ENCODE measurements around the gene ZNF76.

ZNF76 gene

DNA sequence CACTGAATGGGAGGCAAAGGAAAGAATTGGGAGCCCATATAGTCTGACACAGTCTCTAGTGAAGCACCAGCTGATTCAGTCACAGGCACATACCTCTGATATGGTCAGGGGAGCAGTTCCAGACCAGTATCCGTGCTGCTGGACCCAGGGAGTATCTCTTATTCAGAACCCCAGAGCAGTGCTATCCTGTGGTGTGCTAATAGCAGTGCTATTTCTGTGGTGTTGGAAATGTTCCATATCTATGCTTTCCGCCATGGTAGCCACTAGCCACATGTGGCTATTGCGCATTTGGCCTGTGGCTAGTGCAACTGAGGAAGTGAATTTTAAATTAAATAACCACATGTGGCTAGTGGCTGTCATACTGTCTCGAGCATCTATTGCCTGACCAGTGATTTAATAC lies 34.8 kb upstream of the ZNF76 start:
- intact Hi-C loops (cut with micrococcal nuclease), result no loop called here
- H3K9me3 Mint-ChIP-seq, result no peaks in the 10 kb centered on the region
- H3K27me3 Mint-ChIP-seq, result peaks cover 46% of the 10 kb centered on the region
- no peaks in the 10 kb centered on the region for H3K4me1 Mint-ChIP-seq (ENCODE audit: low read depth)
- H3K27ac Mint-ChIP-seq, result no peak overlapping the region
- H3K4me3 Mint-ChIP-seq, result no peak overlapping the region
- H3K36me3 Mint-ChIP-seq (ENCODE audit: low read depth), result no peaks in the 10 kb centered on the region

GRCh38 chr6:35228481-35228880 lies 31.1 kb upstream of the ZNF76 start:
- no peaks in the 10 kb centered on the region for H3K4me1 Mint-ChIP-seq (ENCODE audit: low read depth)
- H3K27me3 Mint-ChIP-seq, result peaks cover 30% of the 10 kb centered on the region
- no peaks in the 10 kb centered on the region for H3K9me3 Mint-ChIP-seq
- intact Hi-C loops (cut with micrococcal nuclease), result no loop called here
- H3K4me3 Mint-ChIP-seq, result no peak overlapping the region
- H3K36me3 Mint-ChIP-seq (ENCODE audit: low read depth), result no peaks in the 10 kb centered on the region
- H3K27ac Mint-ChIP-seq, result no peak overlapping the region

GRCh38 chr6:35229304-35229703 lies 30.2 kb upstream of the ZNF76 start:
- no peaks in the 10 kb centered on the region for H3K4me1 Mint-ChIP-seq (ENCODE audit: low read depth)
- H3K4me3 Mint-ChIP-seq, result no peak overlapping the region
- H3K36me3 Mint-ChIP-seq (ENCODE audit: low read depth), result no peaks in the 10 kb centered on the region
- peaks cover 25% of the 10 kb centered on the region for H3K27me3 Mint-ChIP-seq
- H3K9me3 Mint-ChIP-seq, result no peaks in the 10 kb centered on the region
- intact Hi-C loops (cut with micrococcal nuclease), result no loop called here
- no peak overlapping the region for H3K27ac Mint-ChIP-seq

DNA sequence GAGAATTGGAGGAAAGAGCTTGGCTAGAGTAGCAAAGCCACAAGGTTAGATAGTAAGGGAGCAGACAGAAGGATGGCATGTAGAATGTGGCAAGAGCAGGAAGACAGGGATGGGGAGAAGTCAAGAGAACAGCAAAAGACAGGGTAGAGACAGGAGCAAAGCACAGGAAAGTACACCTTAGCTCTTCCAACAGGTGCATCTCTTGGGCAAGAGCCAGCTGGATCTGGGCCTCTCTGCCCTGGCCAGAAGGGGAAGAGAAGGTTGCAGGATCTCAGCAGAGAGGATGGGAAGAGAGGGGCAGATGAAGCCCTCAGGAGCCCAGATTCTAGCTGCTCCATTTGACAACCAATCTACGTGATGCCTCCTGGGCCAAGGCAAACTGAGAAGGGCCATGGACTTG lies 29.0 kb upstream of the ZNF76 start:
- H3K27me3 Mint-ChIP-seq, result peaks cover 23% of the 10 kb centered on the region
- no peaks in the 10 kb centered on the region for H3K9me3 Mint-ChIP-seq
- no peak overlapping the region for H3K27ac Mint-ChIP-seq
- H3K36me3 Mint-ChIP-seq (ENCODE audit: low read depth), result no peaks in the 10 kb centered on the region
- H3K4me1 Mint-ChIP-seq (ENCODE audit: low read depth), result no peaks in the 10 kb centered on the region
- no peak overlapping the region for H3K4me3 Mint-ChIP-seq
- intact Hi-C loops (cut with micrococcal nuclease), result no loop called here

- Mint-ChIP-seq H3K4me3 (no peak overlapping the region), H3K4me1 (ENCODE audit: low read depth) (no peaks in the 10 kb centered on the region), H3K36me3 (ENCODE audit: low read depth) (no peaks in the 10 kb centered on the region), H3K9me3 (no peaks in the 10 kb centered on the region), H3K27ac (no peak overlapping the region), H3K27me3 (peaks cover 21% of the 10 kb centered on the region)
- intact Hi-C loops (cut with micrococcal nuclease), result no loop called here
Measured at GRCh38 chr6:35230950-35231349, 28.6 kb upstream of the ZNF76 start.

- Mint-ChIP-seq H3K9me3 (no peaks in the 10 kb centered on the region), H3K27ac (no peak overlapping the region), H3K27me3 (peaks cover 19% of the 10 kb centered on the region), H3K36me3 (ENCODE audit: low read depth) (no peaks in the 10 kb centered on the region), H3K4me3 (no peak overlapping the region), H3K4me1 (ENCODE audit: low read depth) (no peaks in the 10 kb centered on the region)
- intact Hi-C loops (cut with micrococcal nuclease), result no loop called here
Measured at GRCh38 chr6:35231563-35231962, 28.0 kb upstream of the ZNF76 start.

DNA sequence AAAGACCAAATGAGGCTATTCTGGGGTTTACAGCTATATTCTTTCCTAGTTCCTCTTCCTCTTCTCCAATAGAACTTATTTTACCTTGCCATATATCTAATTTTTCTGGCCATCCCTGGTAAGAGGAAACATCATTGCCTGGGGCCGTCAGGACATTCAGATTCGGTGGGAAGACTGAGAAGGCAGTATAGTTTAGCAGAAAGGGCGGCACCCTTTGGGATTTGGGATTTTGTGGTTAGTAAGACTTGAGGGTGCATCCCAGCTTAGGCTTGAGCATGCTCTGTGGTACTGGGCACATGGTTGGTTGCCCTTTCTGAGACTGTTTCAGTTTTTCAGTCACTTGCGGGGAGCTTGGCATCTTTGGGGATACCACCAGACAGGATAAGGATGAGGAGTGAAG lies 24.6 kb upstream of the ZNF76 start:
- H3K27me3 Mint-ChIP-seq, result peaks cover 9% of the 10 kb centered on the region
- no peaks in the 10 kb centered on the region for H3K36me3 Mint-ChIP-seq (ENCODE audit: low read depth)
- no peak overlapping the region for H3K27ac Mint-ChIP-seq
- H3K9me3 Mint-ChIP-seq, result no peaks in the 10 kb centered on the region
- intact Hi-C loops (cut with micrococcal nuclease), result no loop called here
- H3K4me1 Mint-ChIP-seq (ENCODE audit: low read depth), result peaks cover 12% of the 10 kb centered on the region
- H3K4me3 Mint-ChIP-seq, result no peak overlapping the region

- Mint-ChIP-seq H3K27ac (no peak overlapping the region), H3K36me3 (ENCODE audit: low read depth) (no peaks in the 10 kb centered on the region), H3K4me1 (ENCODE audit: low read depth) (peaks cover 16% of the 10 kb centered on the region), H3K9me3 (no peaks in the 10 kb centered on the region), H3K27me3 (peaks cover 9% of the 10 kb centered on the region), H3K4me3 (no peak overlapping the region)
- intact Hi-C loops (cut with micrococcal nuclease), result no loop called here
Measured at GRCh38 chr6:35236223-35236622, 23.3 kb upstream of the ZNF76 start.

DNA sequence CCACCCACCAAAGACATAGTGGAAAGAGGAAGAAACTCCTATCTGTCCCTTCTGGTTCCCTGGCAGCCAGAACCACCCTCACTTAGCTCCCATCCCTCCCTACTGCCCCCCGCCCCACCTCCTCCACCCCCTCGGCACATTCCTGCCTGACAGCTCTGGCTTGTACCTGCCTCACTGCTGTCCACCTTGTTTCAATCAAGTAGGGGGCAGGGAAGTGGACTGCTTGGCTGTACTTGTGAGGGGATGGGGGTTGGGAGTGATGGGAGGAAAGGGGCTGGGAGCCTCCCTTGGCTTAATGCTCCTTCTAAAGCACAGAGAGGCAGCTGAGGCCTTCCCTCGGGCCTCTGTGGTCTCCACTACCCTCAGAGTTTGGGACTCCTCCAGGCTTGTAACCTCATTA lies 22.1 kb upstream of the ZNF76 start:
- H3K27me3 Mint-ChIP-seq, result peaks cover 9% of the 10 kb centered on the region
- H3K9me3 Mint-ChIP-seq, result no peaks in the 10 kb centered on the region
- no peaks in the 10 kb centered on the region for H3K36me3 Mint-ChIP-seq (ENCODE audit: low read depth)
- intact Hi-C loops (cut with micrococcal nuclease), result no loop called here
- peaks cover 17% of the 10 kb centered on the region for H3K4me1 Mint-ChIP-seq (ENCODE audit: low read depth)
- no peak overlapping the region for H3K4me3 Mint-ChIP-seq
- no peak overlapping the region for H3K27ac Mint-ChIP-seq

DNA sequence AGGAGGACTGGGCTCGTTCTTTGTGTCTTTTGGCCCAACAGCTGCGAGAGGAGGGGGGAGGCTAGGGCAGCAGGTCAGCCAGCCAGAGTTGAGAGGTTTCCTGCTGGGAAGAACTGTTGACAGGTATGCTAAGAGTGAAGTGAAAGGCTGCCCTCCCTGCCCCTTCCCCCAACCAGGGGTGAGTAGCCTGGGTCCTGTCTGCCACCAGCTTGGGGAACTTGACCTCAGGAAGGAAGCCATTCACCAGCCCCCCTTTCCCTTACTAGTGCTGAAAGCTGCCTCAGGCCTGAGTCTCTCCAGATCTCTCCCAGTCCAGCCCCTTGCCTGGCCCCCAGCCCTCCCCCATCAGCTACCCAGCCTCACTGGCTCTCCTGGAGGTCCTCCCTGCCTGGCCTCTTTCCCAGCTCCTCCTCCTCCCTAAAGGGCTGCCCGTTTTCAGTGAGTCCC lies 20.7 kb upstream of the ZNF76 start:
- H3K4me3 Mint-ChIP-seq, result no peak overlapping the region
- H3K9me3 Mint-ChIP-seq, result no peaks in the 10 kb centered on the region
- intact Hi-C loops (cut with micrococcal nuclease), result no loop called here
- peaks cover 1% of the 10 kb centered on the region for H3K36me3 Mint-ChIP-seq (ENCODE audit: low read depth)
- no peak overlapping the region for H3K27ac Mint-ChIP-seq
- H3K27me3 Mint-ChIP-seq, result peaks cover 3% of the 10 kb centered on the region
- peaks cover 17% of the 10 kb centered on the region for H3K4me1 Mint-ChIP-seq (ENCODE audit: low read depth)

- Mint-ChIP-seq H3K9me3 (no peaks in the 10 kb centered on the region), H3K27me3 (peaks cover 2% of the 10 kb centered on the region), H3K36me3 (ENCODE audit: low read depth) (peaks cover 8% of the 10 kb centered on the region), H3K4me3 (no peak overlapping the region), H3K27ac (no peak overlapping the region), H3K4me1 (ENCODE audit: low read depth) (peaks cover 19% of the 10 kb centered on the region)
- intact Hi-C loops (cut with micrococcal nuclease), result no loop called here
Measured at GRCh38 chr6:35239581-35239980, 20.0 kb upstream of the ZNF76 start.

GRCh38 chr6:35240838-35241801 lies 18.4 kb upstream of the ZNF76 start:
- Mint-ChIP-seq H3K36me3 (ENCODE audit: low read depth) (peaks cover 22% of the 10 kb centered on the region), H3K4me1 (ENCODE audit: low read depth) (peaks cover 28% of the 10 kb centered on the region), H3K4me3 (no peak overlapping the region), H3K27me3 (no peaks in the 10 kb centered on the region), H3K9me3 (no peaks in the 10 kb centered on the region), H3K27ac (no peak overlapping the region)
- intact Hi-C loops (cut with micrococcal nuclease), result loop anchor here (2.0 kb wide), 1 partner anchor 254 kb away; no protein-coding TSS in a partner anchor

DNA sequence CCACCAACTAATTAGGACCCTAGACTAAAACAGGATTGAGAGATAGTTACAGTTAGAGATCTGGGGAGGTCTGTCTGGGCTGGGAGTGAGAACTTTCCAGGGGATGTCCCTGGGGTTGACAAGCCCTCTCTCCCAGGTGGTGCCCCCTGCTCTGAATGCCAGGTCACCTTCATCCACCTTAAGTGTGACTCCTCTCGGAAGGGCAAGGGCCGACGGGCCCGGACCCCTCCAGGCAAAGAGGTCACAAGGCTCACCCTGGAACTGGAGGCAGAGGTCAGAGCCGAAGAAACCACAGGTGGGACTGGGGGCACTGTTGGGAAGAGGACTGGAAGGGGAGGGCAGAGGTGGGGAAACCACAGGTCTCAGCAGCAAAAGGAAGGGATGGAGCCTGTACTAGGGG lies 17.0 kb upstream of the ZNF76 start:
- Mint-ChIP-seq H3K4me1 (ENCODE audit: low read depth) (peaks cover 28% of the 10 kb centered on the region), H3K4me3 (no peak overlapping the region), H3K27ac (no peak overlapping the region), H3K9me3 (no peaks in the 10 kb centered on the region), H3K27me3 (no peaks in the 10 kb centered on the region), H3K36me3 (ENCODE audit: low read depth) (peaks cover 22% of the 10 kb centered on the region)
- intact Hi-C loops (cut with micrococcal nuclease), result no loop called here

- Mint-ChIP-seq H3K36me3 (ENCODE audit: low read depth) (peaks cover 22% of the 10 kb centered on the region), H3K27ac (no peak overlapping the region), H3K4me3 (no peak overlapping the region), H3K9me3 (no peaks in the 10 kb centered on the region), H3K27me3 (peaks cover 2% of the 10 kb centered on the region), H3K4me1 (ENCODE audit: low read depth) (peaks cover 32% of the 10 kb centered on the region)
- intact Hi-C loops (cut with micrococcal nuclease), result no loop called here
Measured at GRCh38 chr6:35242906-35243305, 16.6 kb upstream of the ZNF76 start.

All from dendritic cell treated with granulocyte-macrophage colony-stimulating factor and Interleukin-4, amounts not matched to agents 40 ng/mL and 50 ng/mL, for 4 days (primary cell).